Putamen (tissue), 1 donor: ENCODE measurements around the gene ERRFI1.

Source experiments
- DNase-seq: peaks from one replicate; pipeline ENCODE4 v3.0.0-alpha.2; 2016; ENCODE audit warnings: low spot score

ERRFI1 gene

GRCh38 chr1:8018492-8019228, 7.4 kb downstream of the ERRFI1 start:
- DNase-seq, result no peak

- DNase-seq, result peak; percentile 81
Observed at GRCh38 chr1:8017495-8018197, 8.5 kb downstream of the ERRFI1 start.

- DNase-seq, result no peak
Observed at GRCh38 chr1:8016895-8017241, 9.2 kb downstream of the ERRFI1 start.

- no peak for DNase-seq
Observed at GRCh38 chr1:8016210-8016894, 9.8 kb downstream of the ERRFI1 start.

GRCh38 chr1:8015809-8016165, 10.3 kb downstream of the ERRFI1 start:
- no peak for DNase-seq

- peak; percentile 87 for DNase-seq
Observed at GRCh38 chr1:8015036-8015808, 10.9 kb downstream of the ERRFI1 start.

GRCh38 chr1:8014381-8014988, 11.6 kb downstream of the ERRFI1 start:
- no peak for DNase-seq

- no peak for DNase-seq
Observed at GRCh38 chr1:8013800-8014199, 12.3 kb downstream of the ERRFI1 start.

GRCh38 chr1:8013399-8013798, 12.7 kb downstream of the ERRFI1 start:
- DNase-seq, result no peak

- DNase-seq, result no peak
Observed at GRCh38 chr1:8012955-8013354, 13.2 kb downstream of the ERRFI1 start.

- no peak for DNase-seq
Observed at GRCh38 chr1:8011923-8012858, 13.9 kb downstream of the ERRFI1 start.

GRCh38 chr1:8011016-8011415, 15.1 kb downstream of the ERRFI1 start:
- DNase-seq, result no peak

GRCh38 chr1:8010080-8010664, 15.9 kb downstream of the ERRFI1 start:
- DNase-seq, result no peak

- no peak for DNase-seq
Observed at GRCh38 chr1:8009043-8010002, 16.8 kb downstream of the ERRFI1 start.

GRCh38 chr1:8006037-8006963, 19.8 kb downstream of the ERRFI1 start:
- DNase-seq, result no peak

- DNase-seq, result no peak
Observed at GRCh38 chr1:8004803-8005573, 21.1 kb downstream of the ERRFI1 start.

- no peak for DNase-seq
Observed at GRCh38 chr1:8004113-8004802, 21.9 kb downstream of the ERRFI1 start.
